ENCODE measurements around the gene ADAM22.
"Not testable (repeated sequence)": the region's sequence is repeated elsewhere in the genome, so short reads cannot be mapped to it uniquely, and the experiment has no call there.

The ADAM22 gene

GRCh38 chr7:87920578-87920977, 13.5 kb upstream of the ADAM22 start:
- no peak overlapping the region for H3K4me3 ChIP-seq (ENCODE audit: insufficient read depth, low read length, poor library complexity, severe bottlenecking)
- H3K79me2 ChIP-seq (ENCODE audit: insufficient read depth, low read length), result no peaks in the 10 kb centered on the region
- no peak overlapping the region for H3K4me2 ChIP-seq (ENCODE audit: low read depth, low read length, poor library complexity, severe bottlenecking)
- no peaks in the 10 kb centered on the region for H3K36me3 ChIP-seq (ENCODE audit: low read length)
- no peaks in the 10 kb centered on the region for H3F3A ChIP-seq (ENCODE audit: insufficient read depth)
- no peaks in the 10 kb centered on the region for H3K27me3 ChIP-seq (ENCODE audit: low read length)
- H3K9ac ChIP-seq (ENCODE audit: low read length), result no peak overlapping the region
- H2AFZ ChIP-seq (ENCODE audit: low read depth, low read length, severe bottlenecking), result no peak overlapping the region
- no peaks in the 10 kb centered on the region for H3K9me2 ChIP-seq (replicated peaks; ENCODE audit: insufficient read depth, low read length)
- no peaks in the 10 kb centered on the region for H3K9me3 ChIP-seq (ENCODE audit: insufficient read depth, low read length)
- H4K20me1 ChIP-seq (ENCODE audit: low read depth, low read length), result no peaks in the 10 kb centered on the region
- no peak for TF ChIP-seq EZH2phosphoT487 (conservative IDR thresholded peaks at IDR 0.05; ENCODE audit: low read length)
- TF ChIP-seq, protein P1, sequence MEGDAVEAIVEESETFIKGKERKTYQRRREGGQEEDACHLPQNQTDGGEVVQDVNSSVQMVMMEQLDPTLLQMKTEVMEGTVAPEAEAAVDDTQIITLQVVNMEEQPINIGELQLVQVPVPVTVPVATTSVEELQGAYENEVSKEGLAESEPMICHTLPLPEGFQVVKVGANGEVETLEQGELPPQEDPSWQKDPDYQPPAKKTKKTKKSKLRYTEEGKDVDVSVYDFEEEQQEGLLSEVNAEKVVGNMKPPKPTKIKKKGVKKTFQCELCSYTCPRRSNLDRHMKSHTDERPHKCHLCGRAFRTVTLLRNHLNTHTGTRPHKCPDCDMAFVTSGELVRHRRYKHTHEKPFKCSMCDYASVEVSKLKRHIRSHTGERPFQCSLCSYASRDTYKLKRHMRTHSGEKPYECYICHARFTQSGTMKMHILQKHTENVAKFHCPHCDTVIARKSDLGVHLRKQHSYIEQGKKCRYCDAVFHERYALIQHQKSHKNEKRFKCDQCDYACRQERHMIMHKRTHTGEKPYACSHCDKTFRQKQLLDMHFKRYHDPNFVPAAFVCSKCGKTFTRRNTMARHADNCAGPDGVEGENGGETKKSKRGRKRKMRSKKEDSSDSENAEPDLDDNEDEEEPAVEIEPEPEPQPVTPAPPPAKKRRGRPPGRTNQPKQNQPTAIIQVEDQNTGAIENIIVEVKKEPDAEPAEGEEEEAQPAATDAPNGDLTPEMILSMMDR (IDR thresholded peaks at IDR 0.05; ENCODE audit: insufficient read depth, low read length, poor library complexity, severe bottlenecking), result no peak
- no peak overlapping the region for H3K27ac ChIP-seq (ENCODE audit: low read depth, low read length)

DNA sequence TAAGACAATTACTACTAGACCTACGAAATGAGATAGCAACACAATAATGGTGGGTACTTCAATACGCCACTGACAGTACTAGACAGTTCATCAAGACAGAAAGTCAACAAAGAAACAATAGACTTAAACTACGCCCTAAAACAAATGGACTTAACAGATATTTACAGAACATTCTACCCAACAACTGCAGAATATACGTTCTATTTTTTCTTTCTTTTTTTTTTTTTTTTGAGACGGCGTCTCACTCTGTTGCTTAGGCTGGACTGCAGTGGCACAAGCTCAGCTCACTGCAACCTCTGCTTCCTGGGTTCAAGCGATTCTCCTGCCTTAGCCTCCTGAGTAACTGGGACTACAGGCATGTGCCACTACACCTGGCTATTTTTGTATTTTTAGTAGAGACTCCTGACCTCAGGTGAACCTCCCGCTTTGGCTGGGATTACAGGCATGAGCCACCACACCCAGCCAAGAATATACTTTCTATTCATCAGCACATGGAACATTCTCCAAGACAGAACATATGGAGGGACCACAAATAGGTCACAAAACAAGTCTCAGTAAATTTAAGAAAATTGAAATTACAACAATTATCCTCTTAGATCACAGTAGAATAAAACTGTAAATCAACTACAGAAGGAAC, 11.2 kb upstream of the ADAM22 start:
- not testable (repeated sequence) for H3F3A ChIP-seq (ENCODE audit: insufficient read depth); H3K9me2 ChIP-seq (replicated peaks; ENCODE audit: insufficient read depth, low read length); H3K9me3 ChIP-seq (ENCODE audit: insufficient read depth, low read length); H3K4me3 ChIP-seq (ENCODE audit: insufficient read depth, low read length, poor library complexity, severe bottlenecking); H3K27me3 ChIP-seq (ENCODE audit: low read length); H2AFZ ChIP-seq (ENCODE audit: low read depth, low read length, severe bottlenecking); H3K4me2 ChIP-seq (ENCODE audit: low read depth, low read length, poor library complexity, severe bottlenecking); H3K9ac ChIP-seq (ENCODE audit: low read length); H3K79me2 ChIP-seq (ENCODE audit: insufficient read depth, low read length); H4K20me1 ChIP-seq (ENCODE audit: low read depth, low read length); H3K27ac ChIP-seq (ENCODE audit: low read depth, low read length); H3K36me3 ChIP-seq (ENCODE audit: low read length)

GRCh38 chr7:87926581-87927461, 7.2 kb upstream of the ADAM22 start:
- no peak overlapping the region for H3K4me2 ChIP-seq (ENCODE audit: low read depth, low read length, poor library complexity, severe bottlenecking)
- TF ChIP-seq, protein P1 (IDR thresholded peaks at IDR 0.05; ENCODE audit: insufficient read depth, low read length, poor library complexity, severe bottlenecking), result peak; percentile 53
- no peak for TF ChIP-seq EZH2phosphoT487 (conservative IDR thresholded peaks at IDR 0.05; ENCODE audit: low read length)
- no peak overlapping the region for H3K9ac ChIP-seq (ENCODE audit: low read length)

DNA sequence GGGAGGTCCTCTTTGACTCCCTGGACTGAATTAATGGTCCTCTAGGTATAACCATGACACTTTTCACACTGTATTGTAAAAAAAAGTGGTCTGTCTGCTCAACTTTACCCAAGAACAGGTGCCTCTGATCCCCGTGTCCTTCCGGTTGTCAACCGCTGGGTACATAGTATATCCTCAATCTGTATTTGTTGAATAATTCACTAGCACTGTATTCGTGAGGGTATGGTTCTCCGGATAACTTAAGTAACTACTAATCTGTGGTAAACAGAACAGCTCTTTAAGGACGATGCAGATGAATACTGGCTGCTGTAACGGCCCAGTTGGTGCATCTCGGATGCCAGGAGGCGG, 472 bp upstream of the ADAM22 start:
- Histone ChIP-seq H4K20me1 (ENCODE audit: low read depth, low read length) (no peaks in the 10 kb centered on the region), H3K9me3 (ENCODE audit: insufficient read depth, low read length) (no peaks in the 10 kb centered on the region), H3K36me3 (ENCODE audit: low read length) (peaks cover 9% of the 10 kb centered on the region), H3K9me2 (replicated peaks; ENCODE audit: insufficient read depth, low read length) (no peaks in the 10 kb centered on the region), H3K27me3 (ENCODE audit: low read length) (no peaks in the 10 kb centered on the region), H3K79me2 (ENCODE audit: insufficient read depth, low read length) (0 out of 2 replicates have a peak, but pooled peaks cover 5% of the 10 kb centered on the region), H3K4me3 (ENCODE audit: insufficient read depth, low read length, poor library complexity, severe bottlenecking) (peak overlapping the region; percentile 88), H3K27ac (ENCODE audit: low read depth, low read length) (peak overlapping the region; percentile 76), H2AFZ (ENCODE audit: low read depth, low read length, severe bottlenecking) (peak overlapping the region; percentile 99), H3K4me2 (ENCODE audit: low read depth, low read length, poor library complexity, severe bottlenecking) (peak overlapping the region; percentile 98), H3K9ac (ENCODE audit: low read length) (peak overlapping the region; percentile 79), H3F3A (ENCODE audit: insufficient read depth) (peaks cover 16% of the 10 kb centered on the region; the same call in 1 of the 2 replicates)
- TF ChIP-seq, protein P1 (IDR thresholded peaks at IDR 0.05; ENCODE audit: insufficient read depth, low read length, poor library complexity, severe bottlenecking), result no peak
- no peak for TF ChIP-seq EZH2phosphoT487 (conservative IDR thresholded peaks at IDR 0.05; ENCODE audit: low read length)

More at GRCh38 chr7:87926581-87927461, 7.2 kb upstream of the ADAM22 start:
- Histone ChIP-seq H3K27ac (ENCODE audit: low read depth, low read length) (no peak overlapping the region), H3K9me2 (replicated peaks; ENCODE audit: insufficient read depth, low read length) (no peaks in the 10 kb centered on the region), H3K79me2 (ENCODE audit: insufficient read depth, low read length) (no peaks in the 10 kb centered on the region), H3K36me3 (ENCODE audit: low read length) (no peaks in the 10 kb centered on the region), H3K9me3 (ENCODE audit: insufficient read depth, low read length) (no peaks in the 10 kb centered on the region), H3K27me3 (ENCODE audit: low read length) (no peaks in the 10 kb centered on the region), H3F3A (ENCODE audit: insufficient read depth) (no peaks in the 10 kb centered on the region), H3K4me3 (ENCODE audit: insufficient read depth, low read length, poor library complexity, severe bottlenecking) (no peak overlapping the region), H4K20me1 (ENCODE audit: low read depth, low read length) (no peaks in the 10 kb centered on the region), H2AFZ (ENCODE audit: low read depth, low read length, severe bottlenecking) (no peak overlapping the region)
